Suprapubic skin (tissue), 4 donors: ENCODE measurements around the gene TMC6.

Experiments
- POLR2A ChIP-seq, 2 donors: fragments of 450-650 bp; IDR thresholded peaks; one replicate each; pipeline ENCODE4 v1.6.1; 2017; ENCODE audit warnings: antibody characterized with exemption in 2 of 2, mild to moderate bottlenecking in 2 of 2, moderate library complexity in 2 of 2
- POLR2AphosphoS5 ChIP-seq, 3 donors: sonication (generic); formaldehyde crosslinking; IDR thresholded peaks; one replicate each; pipeline ENCODE4 v1.6.1; 2017; ENCODE audit warnings: antibody characterized with exemption in 3 of 3
- TF ChIP-seq, protein P1 (sequence below), 2 donors: fragments of 200-600 bp in 1 of 2; fragments of 450-650 bp in 1 of 2; sonication (generic) in 1 of 2; IDR thresholded peaks; one replicate each; pipeline ENCODE4 v1.5.1; 2016 to 2019; ENCODE audit warnings: antibody characterized with exemption in 2 of 2, mild to moderate bottlenecking in 1 of 2, moderate library complexity in 1 of 2

DNA sequence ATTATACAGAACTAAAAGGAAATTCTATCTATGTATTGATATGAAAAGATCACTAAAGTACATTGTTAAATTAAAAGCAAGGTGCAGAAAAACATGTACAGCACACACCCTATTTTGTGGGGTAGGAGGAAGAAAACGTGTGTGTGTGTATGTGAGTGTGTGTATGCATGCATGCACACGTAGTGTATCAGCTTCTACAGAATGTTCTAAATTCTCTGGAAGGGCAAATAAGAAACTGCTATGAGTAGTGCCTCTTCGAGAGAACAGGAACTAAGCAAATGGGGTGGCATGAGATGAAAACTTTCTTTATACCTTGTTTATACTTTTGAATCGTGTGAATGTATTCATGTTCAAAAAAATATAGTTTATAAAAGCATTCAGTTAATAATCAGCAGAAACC, 58.9 kb downstream of the TMC6 start:
- TF ChIP-seq POLR2A (IDR thresholded peaks at IDR 0.05) = no peak
- TF ChIP-seq POLR2AphosphoS5 (IDR thresholded peaks at IDR 0.05) = no peak
- TF ChIP-seq, protein P1, sequence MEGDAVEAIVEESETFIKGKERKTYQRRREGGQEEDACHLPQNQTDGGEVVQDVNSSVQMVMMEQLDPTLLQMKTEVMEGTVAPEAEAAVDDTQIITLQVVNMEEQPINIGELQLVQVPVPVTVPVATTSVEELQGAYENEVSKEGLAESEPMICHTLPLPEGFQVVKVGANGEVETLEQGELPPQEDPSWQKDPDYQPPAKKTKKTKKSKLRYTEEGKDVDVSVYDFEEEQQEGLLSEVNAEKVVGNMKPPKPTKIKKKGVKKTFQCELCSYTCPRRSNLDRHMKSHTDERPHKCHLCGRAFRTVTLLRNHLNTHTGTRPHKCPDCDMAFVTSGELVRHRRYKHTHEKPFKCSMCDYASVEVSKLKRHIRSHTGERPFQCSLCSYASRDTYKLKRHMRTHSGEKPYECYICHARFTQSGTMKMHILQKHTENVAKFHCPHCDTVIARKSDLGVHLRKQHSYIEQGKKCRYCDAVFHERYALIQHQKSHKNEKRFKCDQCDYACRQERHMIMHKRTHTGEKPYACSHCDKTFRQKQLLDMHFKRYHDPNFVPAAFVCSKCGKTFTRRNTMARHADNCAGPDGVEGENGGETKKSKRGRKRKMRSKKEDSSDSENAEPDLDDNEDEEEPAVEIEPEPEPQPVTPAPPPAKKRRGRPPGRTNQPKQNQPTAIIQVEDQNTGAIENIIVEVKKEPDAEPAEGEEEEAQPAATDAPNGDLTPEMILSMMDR (IDR thresholded peaks at IDR 0.05) = no peak
